IMR-90 (cell line): ENCODE measurements around the gene GLIS1.

Experiments
- BHLHE40 ChIP-seq: fragments of 150-350 bp; IDR thresholded peaks from 2 replicates; pipeline ENCODE4 v1.6.1; 2016; ENCODE audit warnings: mild to moderate bottlenecking, low read depth, low read length
- CHD1 ChIP-seq: IDR thresholded peaks from 2 replicates; pipeline ENCODE4 v1.6.1; 2012; ENCODE audit warnings: low read depth, low read length, improper control_type of control experiment
- CTCF ChIP-seq: conservative IDR thresholded peaks from 2 replicates; pipeline ENCODE4 v1.5.1; 2012; ENCODE audit warnings: mild to moderate bottlenecking, low read depth, low read length, improper control_type of control experiment
- ELK1 ChIP-seq: fragments of 150-350 bp; IDR thresholded peaks from 2 replicates; pipeline ENCODE4 v1.6.1; 2016; ENCODE audit warnings: low read depth, mild to moderate bottlenecking, low read length, moderate library complexity, borderline replicate concordance
- FOS ChIP-seq: fragments of 150-350 bp; IDR thresholded peaks from 2 replicates; pipeline ENCODE4 v1.6.1; 2016; ENCODE audit warnings: low read depth, low read length
- MAFK ChIP-seq: IDR thresholded peaks from 2 replicates; pipeline ENCODE4 v1.6.1; 2012; ENCODE audit warnings: low read depth, low read length, improper control_type of control experiment
- POLR2A ChIP-seq: IDR thresholded peaks from 2 replicates; pipeline ENCODE4 v1.6.1; 2012; ENCODE audit warnings: mild to moderate bottlenecking, low read depth, low read length
- RAD21 ChIP-seq: IDR thresholded peaks from 2 replicates; pipeline ENCODE4 v1.6.1; 2012; ENCODE audit warnings: low read length, improper control_type of control experiment
- RFX5 ChIP-seq: IDR thresholded peaks from 2 replicates; pipeline ENCODE4 v1.8.0; 2012; ENCODE audit warnings: low read depth, mild to moderate bottlenecking, low read length, moderate library complexity
- SMC3 ChIP-seq: fragments of 150-350 bp; IDR thresholded peaks from 2 replicates; pipeline ENCODE4 v1.6.1; 2016; ENCODE audit warnings: low read depth, mild to moderate bottlenecking, antibody characterized with exemption, low read length, moderate library complexity
- USF2 ChIP-seq: fragments of 150-350 bp; IDR thresholded peaks from 2 replicates; pipeline ENCODE4 v1.6.1; 2017; ENCODE audit warnings: mild to moderate bottlenecking, antibody characterized with exemption, low read length, low read depth

GRCh38 chr1:53518775-53519174, 220.2 kb downstream of the GLIS1 start:
- TF ChIP-seq CTCF (no peak), RAD21 (no peak), FOS (no peak), POLR2A (no peak), CHD1 (no peak), SMC3 (no peak), ELK1 (no peak), MAFK (no peak), BHLHE40 (no peak), USF2 (no peak), RFX5 (no peak)
